ENCODE data around the gene RGS7. TPM values are rescaled to one million over a fixed set of nuclear protein-coding genes. Genes with fewer than 3 reads are reported as not detected.

The RGS7 gene
- polyA plus RNA-seq, 2 of the 4 experiments (the other 2 are of a cell fraction): 0.08 TPM; not detected in 1

DNA sequence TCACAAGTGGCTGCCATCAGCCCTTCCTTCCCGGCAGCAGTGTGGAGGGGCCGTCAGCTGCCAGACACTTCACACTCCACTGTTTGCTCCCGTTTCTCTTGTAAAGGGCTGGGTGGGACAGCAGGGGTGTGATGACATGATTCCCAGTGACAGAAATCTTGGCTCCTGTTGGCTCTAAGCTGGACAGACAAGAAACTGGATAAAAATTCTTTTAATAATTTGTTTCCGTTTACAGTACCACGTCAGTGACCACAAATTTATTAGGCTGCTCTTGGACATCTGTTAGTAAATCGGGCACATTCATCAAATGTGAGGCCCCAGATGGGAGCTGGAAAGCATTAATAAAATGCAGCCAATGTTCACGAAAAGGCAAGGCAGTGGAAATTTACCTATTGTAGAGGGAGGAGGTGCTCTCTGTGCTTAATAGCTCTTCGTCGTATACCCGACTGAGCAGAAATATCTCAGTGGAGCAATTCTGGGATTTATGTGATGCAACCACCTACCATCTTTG, 391.4 kb downstream of the RGS7 start:
- WGBS (ENCODE audit: missing lambda C conversion rate): 43% methylated on average over 10 of the region's 10 CpGs
- FAIRE-seq: no peak
- no peak overlapping the region for H3K4me3 ChIP-seq
- H3K4me1 ChIP-seq: no peaks in the 10 kb centered on the region
- no peaks in the 10 kb centered on the region for H3K9me3 ChIP-seq
- ATAC-seq: no peak
- no peak for TF ChIP-seq CBX8 (IDR thresholded peaks at IDR 0.05)
- no peak for TF ChIP-seq RAD21 (conservative IDR thresholded peaks at IDR 0.05 in 1 of 2, IDR thresholded peaks at IDR 0.05 in 1 of 2)
- TF ChIP-seq CBX2 (IDR thresholded peaks at IDR 0.05; ENCODE audit: borderline replicate concordance, low read depth): no peak
- no peak for TF ChIP-seq MYC (IDR thresholded peaks at IDR 0.05; ENCODE audit: borderline replicate concordance, low read length)
- TF ChIP-seq, protein P1, sequence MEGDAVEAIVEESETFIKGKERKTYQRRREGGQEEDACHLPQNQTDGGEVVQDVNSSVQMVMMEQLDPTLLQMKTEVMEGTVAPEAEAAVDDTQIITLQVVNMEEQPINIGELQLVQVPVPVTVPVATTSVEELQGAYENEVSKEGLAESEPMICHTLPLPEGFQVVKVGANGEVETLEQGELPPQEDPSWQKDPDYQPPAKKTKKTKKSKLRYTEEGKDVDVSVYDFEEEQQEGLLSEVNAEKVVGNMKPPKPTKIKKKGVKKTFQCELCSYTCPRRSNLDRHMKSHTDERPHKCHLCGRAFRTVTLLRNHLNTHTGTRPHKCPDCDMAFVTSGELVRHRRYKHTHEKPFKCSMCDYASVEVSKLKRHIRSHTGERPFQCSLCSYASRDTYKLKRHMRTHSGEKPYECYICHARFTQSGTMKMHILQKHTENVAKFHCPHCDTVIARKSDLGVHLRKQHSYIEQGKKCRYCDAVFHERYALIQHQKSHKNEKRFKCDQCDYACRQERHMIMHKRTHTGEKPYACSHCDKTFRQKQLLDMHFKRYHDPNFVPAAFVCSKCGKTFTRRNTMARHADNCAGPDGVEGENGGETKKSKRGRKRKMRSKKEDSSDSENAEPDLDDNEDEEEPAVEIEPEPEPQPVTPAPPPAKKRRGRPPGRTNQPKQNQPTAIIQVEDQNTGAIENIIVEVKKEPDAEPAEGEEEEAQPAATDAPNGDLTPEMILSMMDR (IDR thresholded peaks at IDR 0.05): no peak
- no peak for TF ChIP-seq TP53 (CRISPR knock-in tag; IDR thresholded peaks at IDR 0.05)
- TF ChIP-seq RARB (CRISPR knock-in tag; IDR thresholded peaks at IDR 0.05): no peak
- no peak for TF ChIP-seq HOXA7 (CRISPR knock-in tag; IDR thresholded peaks at IDR 0.05)
- TF ChIP-seq POLR2AphosphoS2 (conservative IDR thresholded peaks at IDR 0.05; ENCODE audit: low read length): no peak
- TF ChIP-seq, protein P2, sequence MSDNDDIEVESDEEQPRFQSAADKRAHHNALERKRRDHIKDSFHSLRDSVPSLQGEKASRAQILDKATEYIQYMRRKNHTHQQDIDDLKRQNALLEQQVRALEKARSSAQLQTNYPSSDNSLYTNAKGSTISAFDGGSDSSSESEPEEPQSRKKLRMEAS (IDR thresholded peaks at IDR 0.05): no peak
- no peak for TF ChIP-seq SREBF2 (IDR thresholded peaks at IDR 0.05)
- no peak for TF ChIP-seq RFX5 (IDR thresholded peaks at IDR 0.05)
- TF ChIP-seq, protein P3, sequence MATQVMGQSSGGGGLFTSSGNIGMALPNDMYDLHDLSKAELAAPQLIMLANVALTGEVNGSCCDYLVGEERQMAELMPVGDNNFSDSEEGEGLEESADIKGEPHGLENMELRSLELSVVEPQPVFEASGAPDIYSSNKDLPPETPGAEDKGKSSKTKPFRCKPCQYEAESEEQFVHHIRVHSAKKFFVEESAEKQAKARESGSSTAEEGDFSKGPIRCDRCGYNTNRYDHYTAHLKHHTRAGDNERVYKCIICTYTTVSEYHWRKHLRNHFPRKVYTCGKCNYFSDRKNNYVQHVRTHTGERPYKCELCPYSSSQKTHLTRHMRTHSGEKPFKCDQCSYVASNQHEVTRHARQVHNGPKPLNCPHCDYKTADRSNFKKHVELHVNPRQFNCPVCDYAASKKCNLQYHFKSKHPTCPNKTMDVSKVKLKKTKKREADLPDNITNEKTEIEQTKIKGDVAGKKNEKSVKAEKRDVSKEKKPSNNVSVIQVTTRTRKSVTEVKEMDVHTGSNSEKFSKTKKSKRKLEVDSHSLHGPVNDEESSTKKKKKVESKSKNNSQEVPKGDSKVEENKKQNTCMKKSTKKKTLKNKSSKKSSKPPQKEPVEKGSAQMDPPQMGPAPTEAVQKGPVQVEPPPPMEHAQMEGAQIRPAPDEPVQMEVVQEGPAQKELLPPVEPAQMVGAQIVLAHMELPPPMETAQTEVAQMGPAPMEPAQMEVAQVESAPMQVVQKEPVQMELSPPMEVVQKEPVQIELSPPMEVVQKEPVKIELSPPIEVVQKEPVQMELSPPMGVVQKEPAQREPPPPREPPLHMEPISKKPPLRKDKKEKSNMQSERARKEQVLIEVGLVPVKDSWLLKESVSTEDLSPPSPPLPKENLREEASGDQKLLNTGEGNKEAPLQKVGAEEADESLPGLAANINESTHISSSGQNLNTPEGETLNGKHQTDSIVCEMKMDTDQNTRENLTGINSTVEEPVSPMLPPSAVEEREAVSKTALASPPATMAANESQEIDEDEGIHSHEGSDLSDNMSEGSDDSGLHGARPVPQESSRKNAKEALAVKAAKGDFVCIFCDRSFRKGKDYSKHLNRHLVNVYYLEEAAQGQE (IDR thresholded peaks at IDR 0.05): no peak
- TF ChIP-seq, protein P4, sequence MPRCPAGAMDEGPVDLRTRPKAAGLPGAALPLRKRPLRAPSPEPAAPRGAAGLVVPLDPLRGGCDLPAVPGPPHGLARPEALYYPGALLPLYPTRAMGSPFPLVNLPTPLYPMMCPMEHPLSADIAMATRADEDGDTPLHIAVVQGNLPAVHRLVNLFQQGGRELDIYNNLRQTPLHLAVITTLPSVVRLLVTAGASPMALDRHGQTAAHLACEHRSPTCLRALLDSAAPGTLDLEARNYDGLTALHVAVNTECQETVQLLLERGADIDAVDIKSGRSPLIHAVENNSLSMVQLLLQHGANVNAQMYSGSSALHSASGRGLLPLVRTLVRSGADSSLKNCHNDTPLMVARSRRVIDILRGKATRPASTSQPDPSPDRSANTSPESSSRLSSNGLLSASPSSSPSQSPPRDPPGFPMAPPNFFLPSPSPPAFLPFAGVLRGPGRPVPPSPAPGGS (IDR thresholded peaks at IDR 0.05): no peak
- no peak for TF ChIP-seq ESRRA (IDR thresholded peaks at IDR 0.05; ENCODE audit: borderline replicate concordance, low read length)
- no peak for TF ChIP-seq HDAC2 (IDR thresholded peaks at IDR 0.05)
- TF ChIP-seq, protein P5, sequence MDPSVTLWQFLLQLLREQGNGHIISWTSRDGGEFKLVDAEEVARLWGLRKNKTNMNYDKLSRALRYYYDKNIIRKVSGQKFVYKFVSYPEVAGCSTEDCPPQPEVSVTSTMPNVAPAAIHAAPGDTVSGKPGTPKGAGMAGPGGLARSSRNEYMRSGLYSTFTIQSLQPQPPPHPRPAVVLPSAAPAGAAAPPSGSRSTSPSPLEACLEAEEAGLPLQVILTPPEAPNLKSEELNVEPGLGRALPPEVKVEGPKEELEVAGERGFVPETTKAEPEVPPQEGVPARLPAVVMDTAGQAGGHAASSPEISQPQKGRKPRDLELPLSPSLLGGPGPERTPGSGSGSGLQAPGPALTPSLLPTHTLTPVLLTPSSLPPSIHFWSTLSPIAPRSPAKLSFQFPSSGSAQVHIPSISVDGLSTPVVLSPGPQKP (IDR thresholded peaks at IDR 0.05; ENCODE audit: low read depth, low read length): no peak
- no peak for DNase-seq (ENCODE audit: low read depth in 1 of 2, low spot score in 1 of 2)
- ChIA-PET POLR2A (interaction anchor here (0.5 kb wide), 1 partner anchor 329 kb away, joined by 3 read pairs; no protein-coding TSS in a partner anchor), CTCF (interaction anchor here (1.4 kb wide), 2 partner anchors 233 to 553 kb away, joined by 3 read pairs; no protein-coding TSS in a partner anchor)
- H3K27ac ChIP-seq: no peak overlapping the region
- no peak overlapping the region for H3K4me2 ChIP-seq

DNA sequence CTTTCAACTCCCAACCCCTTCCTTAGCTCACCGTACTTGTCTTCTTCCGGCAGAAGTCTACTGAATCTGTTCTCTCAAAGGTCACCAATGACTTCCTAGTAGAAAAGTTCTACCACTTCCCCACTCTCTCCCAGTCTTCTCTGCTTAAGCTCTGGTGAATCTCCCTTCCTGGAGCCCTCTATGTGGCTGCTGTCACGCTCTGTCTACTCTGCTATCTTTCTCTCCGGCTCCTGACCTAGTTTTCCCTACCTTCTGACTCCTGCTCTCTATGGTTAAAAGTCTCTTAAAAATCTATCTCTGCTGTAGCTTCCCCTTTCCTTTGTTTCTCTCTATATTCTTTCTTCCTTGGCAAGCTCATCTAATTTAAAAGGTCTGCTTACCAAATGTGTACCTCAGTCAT, 394.9 kb downstream of the RGS7 start:
- no peak for FAIRE-seq
- ChIA-PET POLR2A (no interaction called here), CTCF (interaction anchor here (1.1 to 1.3 kb wide), 2 partner anchors 13 to 229 kb away, joined by 3 read pairs; no protein-coding TSS in a partner anchor)
- Histone ChIP-seq H3K27ac (no peak overlapping the region), H3K4me1 (no peaks in the 10 kb centered on the region), H3K9me3 (no peaks in the 10 kb centered on the region), H3K4me3 (no peak overlapping the region), H3K4me2 (no peak overlapping the region)
- DNase-seq (ENCODE audit: low read depth in 1 of 2, low spot score in 1 of 2): no peak
- WGBS (ENCODE audit: missing lambda C conversion rate): 37% methylated on average over 4 of the region's 4 CpGs
- ATAC-seq: no peak
- TF ChIP-seq, protein P6, sequence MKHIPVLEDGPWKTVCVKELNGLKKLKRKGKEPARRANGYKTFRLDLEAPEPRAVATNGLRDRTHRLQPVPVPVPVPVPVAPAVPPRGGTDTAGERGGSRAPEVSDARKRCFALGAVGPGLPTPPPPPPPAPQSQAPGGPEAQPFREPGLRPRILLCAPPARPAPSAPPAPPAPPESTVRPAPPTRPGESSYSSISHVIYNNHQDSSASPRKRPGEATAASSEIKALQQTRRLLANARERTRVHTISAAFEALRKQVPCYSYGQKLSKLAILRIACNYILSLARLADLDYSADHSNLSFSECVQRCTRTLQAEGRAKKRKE (CRISPR knock-in tag; IDR thresholded peaks at IDR 0.05; ENCODE audit: low read depth): no peak
- TF ChIP-seq NFE2L2 (conservative IDR thresholded peaks at IDR 0.05; ENCODE audit: low read length) (no peak), SMC3 (IDR thresholded peaks at IDR 0.05) (no peak), MYC (IDR thresholded peaks at IDR 0.05; ENCODE audit: borderline replicate concordance, low read length) (no peak), EHF (CRISPR knock-in tag; IDR thresholded peaks at IDR 0.05) (no peak), SREBF2 (IDR thresholded peaks at IDR 0.05) (no peak), FOXS1 (CRISPR knock-in tag; IDR thresholded peaks at IDR 0.05) (no peak), RCOR1 (IDR thresholded peaks at IDR 0.05; ENCODE audit: low read depth, low read length) (no peak)
- TF ChIP-seq, protein P7, sequence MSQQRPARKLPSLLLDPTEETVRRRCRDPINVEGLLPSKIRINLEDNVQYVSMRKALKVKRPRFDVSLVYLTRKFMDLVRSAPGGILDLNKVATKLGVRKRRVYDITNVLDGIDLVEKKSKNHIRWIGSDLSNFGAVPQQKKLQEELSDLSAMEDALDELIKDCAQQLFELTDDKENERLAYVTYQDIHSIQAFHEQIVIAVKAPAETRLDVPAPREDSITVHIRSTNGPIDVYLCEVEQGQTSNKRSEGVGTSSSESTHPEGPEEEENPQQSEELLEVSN (IDR thresholded peaks at IDR 0.05; ENCODE audit: borderline replicate concordance, low read depth): no peak
- TF ChIP-seq, protein P8, sequence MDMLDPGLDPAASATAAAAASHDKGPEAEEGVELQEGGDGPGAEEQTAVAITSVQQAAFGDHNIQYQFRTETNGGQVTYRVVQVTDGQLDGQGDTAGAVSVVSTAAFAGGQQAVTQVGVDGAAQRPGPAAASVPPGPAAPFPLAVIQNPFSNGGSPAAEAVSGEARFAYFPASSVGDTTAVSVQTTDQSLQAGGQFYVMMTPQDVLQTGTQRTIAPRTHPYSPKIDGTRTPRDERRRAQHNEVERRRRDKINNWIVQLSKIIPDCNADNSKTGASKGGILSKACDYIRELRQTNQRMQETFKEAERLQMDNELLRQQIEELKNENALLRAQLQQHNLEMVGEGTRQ (IDR thresholded peaks at IDR 0.05): no peak
- TF ChIP-seq, protein P4 (IDR thresholded peaks at IDR 0.05): no peak
